Measurements from ENCODE around the gene N4BP2L1.

N4BP2L1 gene

DNA sequence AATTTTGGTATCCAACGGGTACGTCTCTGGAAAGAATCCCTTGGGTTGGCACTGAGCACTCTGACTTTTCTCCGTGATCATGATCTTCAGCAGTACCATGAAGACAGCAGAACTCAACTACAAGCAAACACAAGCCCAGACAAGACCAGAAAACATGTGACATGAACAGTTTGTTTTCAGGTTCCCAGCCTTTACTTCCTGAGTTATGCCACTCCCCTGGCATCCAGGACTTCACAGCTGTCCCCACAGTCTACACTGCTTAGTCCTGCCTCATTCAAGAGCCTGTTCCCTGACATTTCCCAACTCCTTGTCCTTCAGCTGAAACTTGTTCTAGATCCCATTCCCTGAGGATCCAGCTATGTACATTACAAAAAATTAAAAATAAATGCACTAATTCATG is 4.9 kb upstream of the N4BP2L1 start:
- no peak for DNase-seq (ENCODE audit: low read depth in 2 of 3, low spot score in 1 of 3)

- DNase-seq (ENCODE audit: low read depth in 2 of 3, low spot score in 1 of 3): no peak
Measured at GRCh38 chr13:32431361-32431760, 3.4 kb upstream of the N4BP2L1 start.

DNA sequence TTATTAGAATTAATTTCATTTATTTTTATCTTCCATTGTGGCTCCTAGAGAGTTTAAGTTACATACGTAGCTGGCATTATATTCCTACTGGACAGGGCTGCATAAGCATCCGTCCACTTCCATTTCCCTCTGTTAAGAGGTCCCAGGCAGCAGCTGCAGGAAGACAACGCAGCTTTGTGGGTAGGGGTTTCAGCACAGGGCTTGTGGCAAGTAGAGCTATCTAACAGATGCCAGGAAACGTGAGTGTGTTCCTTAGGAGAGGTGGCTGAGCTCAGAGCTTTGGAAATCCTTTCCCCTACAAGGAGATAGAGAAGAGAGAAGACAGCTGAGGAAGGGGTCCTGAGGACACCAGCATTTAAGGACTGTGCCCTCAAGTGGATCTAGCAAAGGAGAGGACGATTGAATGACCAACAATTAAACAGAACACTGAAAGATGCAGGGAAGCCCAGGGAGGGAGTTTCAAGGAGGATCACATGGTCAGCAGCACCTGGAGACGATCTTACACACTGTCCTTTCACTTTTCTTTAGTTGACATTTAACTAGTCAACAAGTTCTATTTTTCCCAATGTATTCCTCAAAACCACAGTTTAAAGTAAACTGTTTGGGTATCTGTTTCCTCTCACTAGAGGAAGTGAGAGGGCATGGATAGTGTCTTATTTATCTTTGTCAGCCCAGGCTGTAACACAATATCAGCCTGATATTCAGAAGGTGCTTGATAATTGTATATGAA is 2.3 kb upstream of the N4BP2L1 start:
- DNase-seq (ENCODE audit: low read depth in 2 of 3, low spot score in 1 of 3): no peak

GRCh38 chr13:32429433-32429909 is 1.5 kb upstream of the N4BP2L1 start:
- DNase-seq (ENCODE audit: low read depth in 2 of 3, low spot score in 1 of 3): no peak

- DNase-seq (ENCODE audit: low read depth in 2 of 3, low spot score in 1 of 3): no peak
Measured at GRCh38 chr13:32428581-32429432, 877 bp upstream of the N4BP2L1 start.

DNA sequence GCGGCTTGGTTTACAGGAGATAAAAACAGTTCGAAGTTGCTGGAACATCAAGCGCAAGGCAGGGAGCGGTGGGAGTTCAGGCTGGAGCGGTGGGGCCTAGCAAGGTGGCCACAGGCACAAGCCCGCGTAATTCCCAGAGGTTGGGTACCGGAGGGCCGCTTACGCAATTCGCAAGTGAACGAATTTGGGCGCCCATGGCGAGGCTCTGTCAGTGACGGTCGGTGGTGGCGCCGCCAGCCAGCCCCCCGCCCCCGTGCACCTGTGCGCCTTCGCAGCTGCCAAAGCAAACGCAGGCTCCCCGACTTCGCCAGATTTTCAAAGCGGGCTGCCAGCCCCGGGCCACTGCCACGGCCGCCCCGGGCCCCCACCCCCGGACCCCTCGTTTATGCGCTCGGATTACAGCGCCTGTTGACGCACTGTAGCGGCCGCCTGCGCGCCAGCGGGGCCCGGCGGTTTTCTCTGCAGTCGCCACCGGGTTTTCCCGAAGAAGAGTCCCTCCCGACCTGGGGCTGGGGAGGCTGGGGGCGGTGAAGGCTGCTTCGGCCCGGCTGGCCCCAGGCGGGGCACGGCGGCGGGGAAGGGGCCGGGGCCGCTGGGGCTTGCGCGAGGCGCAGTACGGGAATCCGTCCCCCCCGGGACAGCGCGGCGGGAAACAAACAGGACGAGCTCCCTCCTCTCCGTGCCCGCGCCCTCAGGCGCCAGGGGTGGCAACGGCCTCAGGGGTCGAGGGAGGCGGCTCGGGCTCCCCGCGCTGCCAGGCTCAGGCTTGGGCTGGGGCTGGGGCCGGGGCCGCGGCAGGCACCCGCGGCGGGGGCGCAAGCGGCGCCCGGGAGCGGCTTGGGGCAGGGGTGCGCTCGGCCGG is 709 bp downstream of the N4BP2L1 start:
- peak; percentile 27 to 45 (median 30) for DNase-seq (ENCODE audit: low read depth in 2 of 3, low spot score in 1 of 3)

DNA sequence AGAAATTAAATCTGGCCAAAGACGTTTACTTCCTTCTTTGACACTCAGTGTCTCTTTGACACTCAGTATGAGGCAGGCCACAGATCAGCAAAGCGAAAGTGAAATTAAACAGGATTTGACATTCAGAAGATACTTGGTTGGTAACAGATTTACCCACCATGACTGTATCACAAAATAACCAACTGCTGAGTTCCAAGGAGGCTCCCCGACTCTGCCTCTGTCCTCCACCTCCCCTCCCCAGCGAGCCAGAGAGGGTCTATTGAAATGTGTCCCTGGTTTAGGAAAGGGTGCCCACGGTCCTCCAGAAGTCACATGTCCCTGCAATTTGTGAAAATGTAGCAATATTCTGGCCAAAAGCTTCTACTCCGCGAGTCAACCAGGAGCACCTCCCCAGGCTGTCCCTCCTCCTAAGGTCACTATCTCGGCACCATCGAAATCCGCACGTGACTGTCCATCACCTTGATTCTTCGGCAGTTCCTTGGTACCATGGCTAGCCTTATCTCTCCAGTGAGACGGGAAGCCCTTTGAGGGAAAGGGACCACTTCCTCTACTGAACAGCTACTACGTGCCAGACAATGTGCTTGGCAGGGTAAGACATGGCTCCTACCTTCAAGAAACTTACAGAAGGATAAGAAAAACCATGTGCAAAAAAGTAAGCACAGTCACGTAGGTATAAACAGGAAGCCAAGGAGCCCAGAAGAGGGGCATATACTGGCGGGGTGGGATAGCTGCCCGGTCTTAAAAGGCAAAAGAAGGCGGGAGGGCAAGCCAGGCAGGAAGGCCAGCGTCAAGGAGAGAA is 1.5 kb downstream of the N4BP2L1 start:
- DNase-seq (ENCODE audit: low read depth in 2 of 3, low spot score in 1 of 3): peak in 1 of 3 donors; percentile 25

DNA sequence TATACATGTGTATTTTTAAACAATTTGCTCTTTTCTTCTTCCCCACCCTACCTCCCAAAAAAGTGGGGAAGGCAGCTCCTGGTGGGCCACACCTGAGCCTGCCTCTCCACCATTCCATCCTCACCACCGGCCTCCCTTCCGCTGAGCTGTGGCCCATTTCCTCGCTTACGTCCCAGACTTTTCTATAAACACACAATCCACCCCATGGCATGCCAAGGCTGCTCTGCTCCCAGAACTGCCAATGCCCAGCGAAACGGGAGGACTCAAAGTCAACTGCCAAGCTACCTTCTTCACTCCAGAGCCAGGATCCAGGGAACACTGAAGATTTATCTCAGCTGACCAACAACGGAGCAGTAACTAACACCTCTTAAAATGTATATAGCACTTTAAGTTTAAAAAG is 2.8 kb downstream of the N4BP2L1 start:
- DNase-seq (ENCODE audit: low read depth in 2 of 3, low spot score in 1 of 3): no peak

DNA sequence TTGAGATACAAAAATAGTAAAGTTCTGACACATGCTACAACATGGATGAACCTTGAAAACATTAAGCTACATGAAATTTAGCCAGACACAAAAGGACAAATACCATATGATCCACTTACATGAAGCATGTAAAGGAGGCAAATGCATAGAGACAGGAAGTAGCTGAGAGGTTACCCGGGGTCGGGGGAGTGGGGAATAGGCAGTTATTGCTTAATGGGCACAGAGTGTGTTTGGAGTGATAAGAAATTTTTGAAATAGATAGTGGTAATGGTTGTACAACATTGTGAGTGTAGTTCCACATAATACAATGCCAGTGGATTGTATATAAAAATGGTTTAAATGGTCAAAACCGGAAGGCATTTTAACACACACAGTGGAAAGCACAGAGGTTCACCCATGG is 4.3 kb downstream of the N4BP2L1 start:
- DNase-seq (ENCODE audit: low read depth in 2 of 3, low spot score in 1 of 3): no peak

DNA sequence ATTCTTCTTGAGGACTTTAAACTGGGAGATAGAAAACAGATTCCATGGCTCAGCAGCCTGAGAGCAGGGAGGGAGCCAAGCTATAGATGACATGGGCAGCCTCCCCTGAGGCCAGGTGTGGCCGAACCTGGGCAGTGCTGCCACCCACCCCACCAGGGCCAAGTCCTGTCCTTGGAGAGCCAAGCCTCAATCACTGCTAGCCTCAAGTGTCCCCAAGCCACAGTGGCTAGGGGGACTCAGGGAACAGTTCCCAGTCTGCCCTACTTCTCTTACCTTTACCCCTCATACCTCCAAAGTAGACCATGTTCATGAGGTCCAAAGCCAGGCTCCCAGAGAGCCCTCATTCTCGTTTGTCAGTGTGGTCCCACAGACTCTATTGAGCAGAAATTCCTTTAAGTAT is 8.1 kb downstream of the N4BP2L1 start:
- DNase-seq (ENCODE audit: low read depth in 2 of 3, low spot score in 1 of 3): no peak

GRCh38 chr13:32417995-32418394 is 9.9 kb downstream of the N4BP2L1 start:
- DNase-seq (ENCODE audit: low read depth in 2 of 3, low spot score in 1 of 3): no peak

DNA sequence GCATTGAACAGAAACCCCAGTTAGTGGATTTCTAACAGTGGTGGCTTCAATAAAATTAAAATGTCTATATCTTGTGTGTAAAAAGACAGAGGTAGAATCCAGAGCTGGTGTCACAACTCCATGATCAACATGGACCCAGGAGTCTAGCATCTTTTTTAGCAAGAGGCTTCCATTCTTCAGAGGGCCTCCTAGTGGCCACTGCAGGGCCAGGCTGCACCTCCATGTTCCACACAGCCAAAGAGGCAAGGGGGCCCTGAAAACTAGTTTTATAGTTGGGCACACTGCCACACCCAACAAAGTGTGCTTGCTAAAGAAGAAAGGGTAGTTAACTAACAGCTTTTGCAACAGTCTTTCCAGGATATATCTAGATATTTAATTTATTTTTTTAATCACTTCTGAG is 12.9 kb downstream of the N4BP2L1 start:
- peak in 1 of 3 donors; percentile 11 for DNase-seq (ENCODE audit: low read depth in 2 of 3, low spot score in 1 of 3)

DNA sequence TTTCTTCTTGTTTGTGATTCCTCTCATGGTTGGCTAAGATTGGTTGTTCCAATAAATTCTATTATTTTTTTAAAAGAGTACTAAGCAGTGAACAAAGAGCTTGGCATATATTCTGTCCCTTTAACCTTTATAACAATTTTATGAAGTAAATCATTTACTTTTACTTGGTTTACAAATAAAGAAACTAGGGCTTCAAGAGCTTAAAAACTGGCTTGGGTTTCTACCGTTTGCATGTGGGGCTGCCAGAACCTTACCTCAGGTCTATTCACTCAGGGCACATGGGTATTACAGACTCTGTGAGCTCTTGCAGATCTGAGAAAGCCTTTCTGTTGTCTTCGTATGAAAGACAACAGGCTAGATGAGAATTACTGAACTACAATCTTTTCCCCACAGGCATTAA is 13.3 kb downstream of the N4BP2L1 start:
- no peak for DNase-seq (ENCODE audit: low read depth in 2 of 3, low spot score in 1 of 3)

DNA sequence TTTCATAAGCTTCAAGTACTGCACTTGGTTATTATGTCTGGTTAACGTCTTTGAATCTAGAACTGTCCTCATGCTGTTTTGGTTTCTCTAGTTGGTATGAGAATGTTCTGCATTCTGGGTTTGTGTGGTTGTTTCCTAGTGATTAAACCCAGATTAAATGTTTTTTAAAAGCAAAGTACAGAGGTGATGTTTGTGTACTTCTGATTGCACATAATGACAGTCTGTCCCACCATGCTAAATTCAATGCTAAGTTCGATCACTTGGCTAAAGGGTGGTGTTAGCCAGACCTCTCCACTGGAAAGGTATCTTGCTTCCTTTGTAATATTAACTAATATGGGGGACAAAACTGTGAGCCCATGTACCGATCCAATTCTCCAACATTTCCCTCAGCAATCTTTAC is 14.6 kb downstream of the N4BP2L1 start:
- DNase-seq (ENCODE audit: low read depth in 2 of 3, low spot score in 1 of 3): no peak

DNA sequence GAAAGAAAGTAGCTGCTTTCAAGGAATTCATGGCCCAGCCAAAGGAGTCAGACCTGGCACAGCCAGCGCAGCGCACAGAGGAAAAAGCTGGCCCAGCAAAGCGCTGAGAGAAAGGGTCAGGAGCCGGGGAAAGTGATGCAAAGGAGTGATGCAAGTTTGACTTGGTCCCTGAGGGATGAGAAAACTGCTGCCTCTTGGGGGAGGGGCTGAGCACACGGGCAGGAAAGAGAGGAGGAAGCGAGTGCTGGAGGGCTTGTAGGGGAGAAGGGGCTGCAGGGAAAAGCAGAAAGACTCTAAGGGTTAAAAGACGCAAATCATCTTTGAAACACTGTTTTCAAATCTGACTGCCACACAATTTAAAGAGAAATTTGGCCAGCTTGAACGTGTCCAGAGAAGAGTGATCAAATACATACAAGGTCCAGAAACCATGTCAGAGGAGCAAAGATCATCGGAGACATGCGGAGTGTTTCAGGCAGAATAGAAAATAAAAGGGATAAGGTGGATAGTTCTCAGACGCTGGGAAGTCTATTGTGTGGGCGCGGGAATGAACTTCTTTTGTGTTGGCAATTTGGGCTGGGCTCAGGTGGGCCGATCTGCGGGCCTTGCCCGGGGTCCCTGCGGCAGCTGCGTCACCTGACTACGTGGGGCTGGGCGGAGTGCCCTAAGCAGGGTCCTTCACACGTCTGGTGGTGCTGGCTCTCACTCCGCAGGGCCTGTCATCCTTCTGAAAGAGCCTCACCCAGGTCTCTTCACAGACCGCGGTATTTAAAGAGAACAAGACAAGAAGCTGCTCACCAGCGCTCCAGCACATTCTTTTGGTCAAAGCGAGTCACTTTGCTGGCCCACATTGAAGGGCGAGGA is 18.1 kb downstream of the N4BP2L1 start:
- DNase-seq (ENCODE audit: low read depth in 2 of 3, low spot score in 1 of 3): no peak

DNA sequence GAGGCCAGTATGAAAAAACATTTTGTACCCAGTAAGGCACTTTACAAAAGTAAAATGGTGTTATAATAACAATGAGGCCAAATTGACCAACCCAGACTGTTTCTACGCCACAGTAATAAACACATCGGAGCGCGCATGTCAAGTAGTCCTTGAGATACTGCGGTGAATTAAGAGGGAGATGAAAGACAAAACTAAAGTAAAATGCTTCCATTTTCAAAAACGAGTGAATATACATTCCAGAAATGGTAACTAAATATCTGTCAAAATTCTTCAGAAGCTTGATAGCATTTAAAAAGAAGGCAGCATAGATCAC is 19.0 kb downstream of the N4BP2L1 start:
- no peak for DNase-seq (ENCODE audit: low read depth in 2 of 3, low spot score in 1 of 3)

- DNase-seq (ENCODE audit: low read depth in 2 of 3, low spot score in 1 of 3): no peak
Measured at GRCh38 chr13:32408296-32409000, 19.5 kb downstream of the N4BP2L1 start.

DNA sequence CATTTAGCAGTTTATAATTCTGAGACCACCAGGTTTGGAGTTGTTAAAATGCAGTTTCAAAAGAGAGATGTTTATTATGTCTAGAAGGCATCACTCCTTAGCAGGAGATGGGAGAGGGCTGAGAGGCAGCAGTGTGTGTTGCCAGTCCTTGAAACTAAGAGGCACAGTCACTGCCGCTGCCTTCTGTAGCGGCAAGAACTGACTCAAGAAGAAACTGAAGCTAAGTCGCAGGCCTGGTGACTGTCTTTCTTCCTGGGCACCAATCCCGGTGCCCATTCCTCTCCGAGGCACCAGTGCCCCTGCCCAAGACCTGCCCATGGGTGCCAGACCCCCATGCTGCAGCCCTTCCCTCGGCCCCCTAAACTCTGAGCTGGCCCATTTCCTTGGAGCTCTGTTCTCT is 20.1 kb downstream of the N4BP2L1 start:
- no peak for DNase-seq (ENCODE audit: low read depth in 2 of 3, low spot score in 1 of 3)

- no peak for DNase-seq (ENCODE audit: low read depth in 2 of 3, low spot score in 1 of 3)
Measured at GRCh38 chr13:32403108-32403507, 24.8 kb downstream of the N4BP2L1 start.
